K562 (cell line): Measurements from ENCODE around the gene GBF1. TPM values are rescaled to one million over a fixed set of nuclear protein-coding genes. Genes with fewer than 3 reads are reported as not detected.

Experiments
- ATAC-seq: fragments of 200-7000 bp; cut with Tn5 transposase; 3 replicates; pipeline ENCODE4 v1.9.1; 2020; ENCODE audit warnings: moderate library complexity
- BruUV-seq: library from RNA; stranded (reverse); fragments of 400-500 nt; replicated peaks from 2 replicates; lab custom pipeline; 2021; lab: Mats Ljungman, UMichigan
- CTCF ChIA-PET: fragments of 300-600 bp; formaldehyde crosslinking; extraction: SDS; loops from one replicate; lab custom pipeline; 2021; ENCODE audit warnings: low intra/inter-chr PET ratio; lab: Yijun Ruan, JAX
- POLR2A ChIA-PET: fragments of 300-600, 350-650 bp; sonication (Branson Sonifier 250); formaldehyde crosslinking; extraction: SDS; loops from one replicate; lab custom pipeline; 2021; ENCODE audit warnings: antibody characterized with exemption, inconsistent platforms; lab: Yijun Ruan, JAX
- DNase-seq, 4 experiments: peaks; one replicate each; pipeline versions ENCODE4 v3.0.0 to v3.0.0-alpha.2; 2011 to 2018; ENCODE audit warnings: low spot score in 3 of 4, mixed read lengths in 3 of 4; ENCODE audit errors: extremely low read depth in 1 of 4
- FAIRE-seq: peaks from 2 replicates; lab custom pipeline; 2011; peaks lifted over from hg19 to GRCh38; lab: Jason Lieb, UNC
- H2AFZ ChIP-seq: 2 replicates; pipeline ENCODE4 v1.6.0; 2011; ENCODE audit warnings: low read depth, low read length, control low read depth, inconsistent platforms
- H3K27ac ChIP-seq: fragments of 200-600 bp; 3 replicates; pipeline ENCODE4 v1.8.0; 2011; ENCODE audit warnings: low read depth, mild to moderate bottlenecking, control low read depth, inconsistent platforms, low read length, moderate library complexity, mixed read lengths; ENCODE audit errors: extremely low read depth
- H3K27me3 ChIP-seq, 2 experiments: fragments of 300-600 bp in 1 of 2; 2 replicates in 1 of 2; 3 replicates in 1 of 2; pipeline versions ENCODE4 v1.6.0 to v1.8.0; 2011; ENCODE audit warnings: inconsistent platforms in 2 of 2, low read length in 2 of 2, mild to moderate bottlenecking in 1 of 2, mixed read lengths in 1 of 2, moderate library complexity in 1 of 2; ENCODE audit not compliant: control insufficient read depth in 2 of 2, insufficient read depth in 2 of 2
- H3K36me3 ChIP-seq: fragments of 300-600 bp; 3 replicates; pipeline ENCODE4 v1.8.0; 2011; ENCODE audit warnings: mild to moderate bottlenecking, low read length, inconsistent platforms; ENCODE audit not compliant: control insufficient read depth, insufficient read depth
- H3K4me1 ChIP-seq, 2 experiments: fragments of 200-600 bp in 1 of 2; replicated peaks in 1 of 2; 2 replicates in 1 of 2; 3 replicates in 1 of 2; pipeline versions ENCODE4 v1.5.1 to v1.8.0; 2011; ENCODE audit warnings: inconsistent platforms in 2 of 2, low read length in 2 of 2, mild to moderate bottlenecking in 1 of 2, mixed read lengths in 1 of 2, moderate library complexity in 1 of 2; ENCODE audit not compliant: control insufficient read depth in 2 of 2, insufficient read depth in 2 of 2
- H3K4me2 ChIP-seq: 2 replicates; pipeline ENCODE4 v1.6.1; 2011; ENCODE audit warnings: low read length, control low read depth, inconsistent platforms, mixed read lengths; ENCODE audit not compliant: insufficient read depth
- H3K4me3 ChIP-seq: fragments of 200-600 bp; sonication (generic), shearing (Covaris generic); 2 replicates; pipeline ENCODE4 v1.5.1; 2016; ENCODE audit warnings: control low read depth, inconsistent platforms
- H3K79me2 ChIP-seq: fragments of 200-600 bp; 3 replicates; pipeline ENCODE4 v1.8.0; 2011; ENCODE audit warnings: low read length, inconsistent platforms; ENCODE audit not compliant: control insufficient read depth, insufficient read depth
- H3K9ac ChIP-seq, 2 experiments: 2 replicates each; pipeline versions ENCODE4 v1.6.0 to v1.6.1; 2011; ENCODE audit warnings: low read depth in 2 of 2, low read length in 2 of 2, control low read depth in 1 of 2, inconsistent platforms in 1 of 2, mild to moderate bottlenecking in 1 of 2, mixed read lengths in 1 of 2; ENCODE audit not compliant: insufficient read depth in 1 of 2
- H3K9me1 ChIP-seq: one replicate; pipeline ENCODE4 v1.6.0; 2011; ENCODE audit warnings: inconsistent platforms, mild to moderate bottlenecking, low read length, moderate library complexity; ENCODE audit not compliant: control insufficient read depth, insufficient read depth
- H3K9me3 ChIP-seq: replicated peaks from 2 replicates; pipeline ENCODE4 v1.5.1; 2011; ENCODE audit warnings: low read depth, low read length, inconsistent platforms; ENCODE audit not compliant: control insufficient read depth, insufficient read depth
- H4K20me1 ChIP-seq: replicated peaks from 2 replicates; pipeline ENCODE4 v1.6.1; 2011; ENCODE audit warnings: low read length, inconsistent platforms, mixed read lengths; ENCODE audit not compliant: control insufficient read depth, insufficient read depth
- CBX2 ChIP-seq: fragments of 200-600 bp; sonication (generic); IDR thresholded peaks from one replicate; pipeline ENCODE4 v1.6.1; 2012; ENCODE audit warnings: mild to moderate bottlenecking, low read length, inconsistent platforms; ENCODE audit not compliant: insufficient read depth, poor library complexity, severe bottlenecking
- HLTF ChIP-seq: fragments of 450-650 bp; IDR thresholded peaks from 2 replicates; pipeline ENCODE4 v1.6.1; 2016
- JUN ChIP-seq, 2 experiments: sonication (generic) in 1 of 2; formaldehyde crosslinking in 1 of 2; IDR thresholded peaks; 2 replicates each; pipeline versions ENCODE4 v1.6.1 to v1.8.0; 2012 to 2022; ENCODE audit warnings: borderline replicate concordance in 2 of 2, mild to moderate bottlenecking in 2 of 2, improper control_type of control experiment in 1 of 2, low read depth in 1 of 2, low read length in 1 of 2, missing genetic modification reagents in 1 of 2
- MAFG ChIP-seq: fragments of 450-650 bp; conservative IDR thresholded peaks from 2 replicates; pipeline ENCODE4 v1.6.1; 2016; ENCODE audit warnings: missing genetic modification characterization, missing compliant biosample characterization
- MCM5 ChIP-seq: fragments of 450-650 bp; IDR thresholded peaks from 2 replicates; pipeline ENCODE4 v1.6.1; 2016; ENCODE audit warnings: low read depth
- PHB ChIP-seq: fragments of 250-450 bp; sonication (Bioruptor Pico); IDR thresholded peaks from 2 replicates; pipeline ENCODE4 v1.5.0; 2021
- SMAD3 ChIP-seq: fragments of 450-650 bp; formaldehyde crosslinking; conservative IDR thresholded peaks from 2 replicates; pipeline ENCODE4 v1.4.0; 2020; ENCODE audit warnings: mild to moderate bottlenecking
- SNAPC5 ChIP-seq: fragments of 250-450 bp; sonication (Bioruptor Pico); IDR thresholded peaks from 2 replicates; pipeline ENCODE4 v1.8.0; 2021; ENCODE audit warnings: moderate library complexity, mild to moderate bottlenecking, inconsistent platforms
- ZBED1 ChIP-seq: IDR thresholded peaks from 2 replicates; pipeline ENCODE4 v1.6.1; 2014
- ZNF274 ChIP-seq: IDR thresholded peaks from 2 replicates; pipeline ENCODE4 v1.6.1; 2011; ENCODE audit warnings: low read depth, mild to moderate bottlenecking, low read length, moderate library complexity, borderline replicate concordance
- ZNF3 ChIP-seq: fragments of 250-450 bp; sonication (Bioruptor Pico); IDR thresholded peaks from 2 replicates; pipeline ENCODE4 v1.5.0; 2021; ENCODE audit warnings: mild to moderate bottlenecking, moderate library complexity
- WGBS: fragments of 100-300 bp; shearing (Covaris generic); methylation state at CpG from one replicate; pipeline ENCODE4 v1.1.6; 2016; ENCODE audit warnings: low coverage, mixed read lengths; ENCODE audit not compliant: insufficient coverage; ENCODE audit errors: missing lambda C conversion rate; 5-methylcytosine and 5-hydroxymethylcytosine counted together
- in situ Hi-C: fragments of 300-500 bp; cut with MboI; formaldehyde crosslinking; loops from 4 replicates; pipeline ENCODE4 v1.15.0; 2018; ENCODE audit warnings: inconsistent platforms, mixed read lengths
- intact Hi-C: fragments of 100-400 bp; cut with micrococcal nuclease; formaldehyde crosslinking; loops from 2 replicates; pipeline ENCODE4 v1.14.2; 2022
- polyA plus RNA-seq, 8 experiments: library from polyadenylated mRNA; depleted of rRNA in 4 of 8; stranded (reverse) in 5 of 8; unstranded in 3 of 8; fragments of >200 nt; fragmentation: Nextera tagmentation in 2 of 8; fragmentation: Illumina TruSeq in 1 of 8; extraction: Ambion mirVana in 2 of 8; extraction: Trizol in 1 of 8; gene quantifications; 2 replicates each; pipeline versions ENCODE4 v1.2.1 to v1.2.3, GENCODE V29; 2011 to 2014; ENCODE audit warnings: inconsistent platforms in 1 of 8, missing spikeins in 1 of 8
- total RNA-seq, 7 experiments: library from RNA; depleted of rRNA in 6 of 7; stranded (reverse); fragments of >200 nt in 6 of 7; fragmentation: Illumina TruSeq in 2 of 7; extraction: Trizol in 2 of 7; gene quantifications; 2 replicates each; pipeline versions ENCODE4 v1.2.1 to v1.2.3, GENCODE V29; 2011 to 2021; ENCODE audit warnings: low replicate concordance in 1 of 7

Gene GBF1
- total and polyA plus RNA-seq, 9 of the 15 experiments (the other 6 are each of a cell fraction or from before 2014, with no cell fraction given): 0.69 to 28.0 (median 10.3) TPM

GRCh38 chr10:102240467-102241031 is 4.8 kb upstream of the GBF1 start (continued):
- TF ChIP-seq SMAD3 (CRISPR knock-in tag): no peak
- TF ChIP-seq ZBED1: no peak
- no peak for TF ChIP-seq MCM5
- TF ChIP-seq CBX2: no peak
- no peak for TF ChIP-seq PHB (CRISPR knock-in tag)
- no peak for TF ChIP-seq MAFG (tag)
- no peak for TF ChIP-seq JUN (IDR thresholded peaks at IDR 0.05; ENCODE audit: borderline replicate concordance, low read depth, low read length)
- TF ChIP-seq JUN (CRISPR knock-in tag; IDR thresholded peaks at IDR 0.05; ENCODE audit: borderline replicate concordance): no peak
- no peak for TF ChIP-seq ZNF3 (CRISPR knock-in tag)
- no peak for TF ChIP-seq HLTF

GRCh38 chr10:102241032-102241443 is 4.3 kb upstream of the GBF1 start:
- WGBS: 13% methylated on average over 8 of the region's 20 CpGs
- Histone ChIP-seq H3K9me1 (no peaks in the 10 kb centered on the region), H3K79me2 (peaks cover 8% of the 10 kb centered on the region), H3K27ac (no peak overlapping the region), H3K4me2 (peak overlapping the region; percentile 87), H3K4me1 (peaks cover 7 to 17% of the 10 kb centered on the region in 2 experiments; a peak in 4 of 5 replicates), H4K20me1 (no peaks in the 10 kb centered on the region; the same call in 1 of the 2 replicates), H2AFZ (peak overlapping the region; percentile 76), H3K27me3 (peaks cover 0 to 4% of the 10 kb centered on the region in 2 experiments; a peak in 1 of 5 replicates), H3K4me3 (peak overlapping the region; percentile 61), H3K36me3 (no peaks in the 10 kb centered on the region), H3K9ac (peak overlapping the region; percentile 38 to 85; a peak in 3 of 4 replicates), H3K9me3 (no peaks in the 10 kb centered on the region)
- DNase-seq (no peak), FAIRE-seq (no peak), ATAC-seq (peak; percentile 40)
- TF ChIP-seq ZNF274 (no peak), SNAPC5 (CRISPR knock-in tag) (no peak)
- ChIA-PET POLR2A (interaction anchor here (0.6 to 1.3 kb wide), 5 partner anchors 10 to 181 kb away, joined by 3 to 10 read pairs (median 4); partner anchors contain the start of gene ELOVL3), CTCF (interaction anchor here (0.9 kb wide), 1 partner anchor 110 kb away, joined by 4 read pairs; no protein-coding TSS in a partner anchor)
- intact Hi-C loops (no loop called here), in situ Hi-C loops (loop anchor here (25.0 kb wide), 1 partner anchor 346 kb away; no protein-coding TSS in a partner anchor)
- no TSS peak for BruUV-seq
